IgD-negative memory B cell (primary cell): ENCODE results near the gene RAX2. TPM values are rescaled to one million over a fixed set of nuclear protein-coding genes. Genes with fewer than 3 reads are reported as not detected.
"Not testable (repeated sequence)": the region's sequence is repeated elsewhere in the genome, so short reads cannot be mapped to it uniquely, and the experiment has no call there.

Experiments
- H3K27ac Mint-ChIP-seq, 3 donors: one replicate each; pipeline ENCODE4 v1.8.0; 2020 to 2022; ENCODE audit warnings: mild to moderate bottlenecking in 3 of 3, mixed read lengths in 3 of 3, moderate library complexity in 1 of 3
- H3K27me3 Mint-ChIP-seq: one replicate; pipeline ENCODE4 v1.8.0; 2021; ENCODE audit warnings: mixed read lengths
- H3K36me3 Mint-ChIP-seq: one replicate; pipeline ENCODE4 v1.8.0; 2020; ENCODE audit warnings: mild to moderate bottlenecking, mixed read lengths
- H3K4me1 Mint-ChIP-seq, 3 donors: one replicate each; pipeline ENCODE4 v1.8.0; 2020 to 2022; ENCODE audit warnings: mixed read lengths in 3 of 3, mild to moderate bottlenecking in 1 of 3
- H3K4me3 Mint-ChIP-seq, 4 donors: one replicate each; pipeline ENCODE4 v1.8.0; 2020 to 2022; ENCODE audit warnings: mild to moderate bottlenecking in 4 of 4, mixed read lengths in 4 of 4, moderate library complexity in 3 of 4
- H3K9me3 Mint-ChIP-seq, 3 donors: one replicate each; pipeline ENCODE4 v1.8.0; 2020 to 2021; ENCODE audit warnings: mixed read lengths in 3 of 3, mild to moderate bottlenecking in 1 of 3
- polyA plus RNA-seq: library from polyadenylated mRNA; unstranded; fragments of 300-500 nt; fragmentation: Illumina TruSeq; gene quantifications from one replicate; pipeline ENCODE4 v1.2.3, GENCODE V29; 2021

RAX2 gene
- polyA plus RNA-seq, result not detected

DNA sequence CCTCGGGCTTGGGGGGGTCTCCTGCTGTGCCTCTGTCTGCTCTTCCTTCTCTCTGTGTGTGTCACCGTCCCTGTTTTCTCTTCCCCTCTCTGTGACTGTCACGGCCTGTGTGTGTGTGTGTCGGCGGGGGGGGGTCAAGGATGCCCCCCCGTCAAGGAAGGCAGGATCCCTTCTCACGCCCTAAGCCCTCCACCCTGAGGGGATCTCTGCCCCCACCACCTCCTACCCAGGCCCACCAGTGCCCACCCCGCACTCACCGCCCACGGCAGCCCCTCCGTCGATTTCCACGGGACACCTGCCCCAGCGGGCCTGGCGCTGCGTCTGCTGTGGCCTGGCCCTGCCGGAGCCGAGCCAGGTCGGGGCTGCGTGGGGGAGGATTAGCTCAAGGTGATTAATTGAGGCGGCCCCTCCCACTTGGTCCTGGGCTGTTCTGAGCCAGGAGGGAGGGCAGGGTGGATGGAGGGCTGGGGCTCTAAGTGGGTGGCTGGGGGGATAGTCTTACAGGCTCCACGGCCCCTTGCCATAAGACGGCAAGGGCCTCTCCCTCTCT, at the start of gene RAX2:
RAX2 (minus strand) TSS at position 323 of the 550 bp plus-strand sequence. CDS start 486 bp downstream, outside the sequence.
- H3K27me3 Mint-ChIP-seq, result no peaks in the 10 kb centered on the region
- peak within 1 kb of the TSS in 2 of 3 donors; percentile 64 to 65 for H3K27ac Mint-ChIP-seq
- peaks cover 0 to 5% (median 0%) of the 10 kb centered on the region in 3 donors for H3K4me1 Mint-ChIP-seq
- H3K9me3 Mint-ChIP-seq, result no peaks in the 10 kb centered on the region
- peaks cover 3% of the 10 kb centered on the region for H3K36me3 Mint-ChIP-seq
- H3K4me3 Mint-ChIP-seq, result peak within 1 kb of the TSS in 2 of 4 donors; percentile 46 to 47

DNA sequence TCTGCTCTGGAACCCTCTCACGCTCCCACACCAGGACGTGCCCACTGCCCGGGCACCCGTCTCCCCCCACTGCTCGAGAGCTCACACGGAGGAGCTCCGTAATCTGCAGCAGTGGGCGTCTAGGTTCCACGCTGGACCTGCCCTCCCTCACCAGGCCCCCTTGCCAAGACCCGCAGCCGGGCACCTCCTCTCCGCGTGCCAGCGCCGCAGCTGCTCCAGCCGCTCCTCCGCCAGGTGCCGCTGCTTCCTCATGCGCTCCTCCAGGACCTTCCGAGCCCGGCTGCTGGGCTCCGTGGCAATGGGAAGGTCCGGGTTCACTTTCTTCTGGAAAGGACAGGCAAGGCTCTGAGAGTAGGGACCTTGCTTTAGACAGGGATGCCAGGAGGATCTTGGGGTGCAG, 49.1 kb upstream of the RAX2 start:
- Mint-ChIP-seq H3K9me3 (no peaks in the 10 kb centered on the region), H3K4me3 (peak overlapping the region in 1 of 4 donors; percentile 43), H3K27ac (no peak overlapping the region), H3K27me3 (peaks cover 10% of the 10 kb centered on the region), H3K4me1 (peaks cover 0 to 9% (median 4%) of the 10 kb centered on the region in 3 donors), H3K36me3 (no peaks in the 10 kb centered on the region)

DNA sequence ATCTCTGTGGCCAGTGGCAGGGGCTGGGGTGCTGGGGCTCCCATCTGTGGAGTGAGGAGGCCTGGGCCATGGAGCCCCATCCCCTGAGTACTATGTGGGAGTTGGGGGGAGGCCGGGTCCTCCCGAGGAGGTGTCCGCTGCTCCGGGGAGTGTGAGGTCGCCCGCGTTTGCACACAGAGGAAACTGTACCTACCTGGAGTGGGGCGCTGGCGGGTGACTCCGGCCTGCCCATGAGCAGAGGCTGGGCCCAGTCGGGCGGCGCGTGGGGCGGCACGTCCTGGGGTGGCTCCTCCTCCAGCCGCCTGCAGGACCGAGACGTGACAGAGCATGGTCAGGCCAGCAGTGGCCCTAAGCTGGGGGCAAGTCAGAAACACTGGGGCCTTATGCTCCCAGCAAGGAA, 48.0 kb upstream of the RAX2 start:
- Mint-ChIP-seq H3K27me3 (peaks cover 7% of the 10 kb centered on the region), H3K4me1 (peaks cover 0 to 9% (median 4%) of the 10 kb centered on the region in 3 donors), H3K9me3 (no peaks in the 10 kb centered on the region), H3K4me3 (no peak overlapping the region), H3K36me3 (no peaks in the 10 kb centered on the region), H3K27ac (no peak overlapping the region)

DNA sequence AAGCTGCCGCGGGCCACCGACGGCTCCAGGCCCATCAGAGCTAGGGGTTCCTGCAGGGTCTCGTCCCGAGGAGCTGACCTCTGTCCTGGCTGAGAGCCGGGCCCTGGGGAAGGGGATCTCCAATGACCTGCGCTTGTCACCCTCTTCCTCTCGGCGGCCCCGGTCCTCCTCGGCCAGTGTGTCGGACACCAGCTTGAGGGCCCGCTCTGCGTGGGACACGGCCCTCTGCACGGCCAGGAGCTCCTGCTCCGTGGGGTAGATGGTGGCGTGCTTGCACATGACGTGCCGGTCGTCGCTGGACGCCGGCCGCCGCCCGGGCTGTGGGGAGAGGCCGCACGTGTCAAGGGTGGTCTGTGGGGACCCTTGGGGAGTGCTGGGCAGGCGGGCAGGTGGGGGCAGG, 46.9 kb upstream of the RAX2 start:
- peaks cover 0 to 15% (median 5%) of the 10 kb centered on the region in 3 donors for H3K4me1 Mint-ChIP-seq
- no peaks in the 10 kb centered on the region for H3K36me3 Mint-ChIP-seq
- no peak overlapping the region for H3K4me3 Mint-ChIP-seq
- peaks cover 7% of the 10 kb centered on the region for H3K27me3 Mint-ChIP-seq
- no peaks in the 10 kb centered on the region for H3K9me3 Mint-ChIP-seq
- H3K27ac Mint-ChIP-seq, result no peak overlapping the region

DNA sequence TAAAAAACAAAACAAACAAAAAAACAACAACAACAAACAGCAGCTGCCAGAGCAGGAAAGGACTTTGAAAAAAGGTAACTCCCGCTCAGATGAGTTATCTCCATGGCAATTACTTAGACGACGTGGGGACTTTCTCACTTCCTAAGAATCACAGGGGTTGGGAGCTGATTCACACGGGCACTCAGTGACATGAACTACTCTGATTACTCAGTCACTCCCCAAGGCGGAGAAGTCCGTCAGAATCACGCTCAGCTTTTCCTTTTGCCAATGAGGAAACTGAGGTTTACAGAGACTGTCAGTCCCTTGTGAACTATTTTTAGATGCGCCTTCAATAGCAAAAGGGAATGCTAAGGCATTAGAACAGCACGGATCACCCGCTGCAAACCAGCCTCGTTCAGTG, 46.4 kb upstream of the RAX2 start:
- Mint-ChIP-seq H3K4me1 (peaks cover 0 to 17% (median 6%) of the 10 kb centered on the region in 3 donors), H3K27me3 (peaks cover 5% of the 10 kb centered on the region), H3K9me3 (no peaks in the 10 kb centered on the region), H3K36me3 (no peaks in the 10 kb centered on the region), H3K4me3 (no peak overlapping the region), H3K27ac (no peak overlapping the region)

DNA sequence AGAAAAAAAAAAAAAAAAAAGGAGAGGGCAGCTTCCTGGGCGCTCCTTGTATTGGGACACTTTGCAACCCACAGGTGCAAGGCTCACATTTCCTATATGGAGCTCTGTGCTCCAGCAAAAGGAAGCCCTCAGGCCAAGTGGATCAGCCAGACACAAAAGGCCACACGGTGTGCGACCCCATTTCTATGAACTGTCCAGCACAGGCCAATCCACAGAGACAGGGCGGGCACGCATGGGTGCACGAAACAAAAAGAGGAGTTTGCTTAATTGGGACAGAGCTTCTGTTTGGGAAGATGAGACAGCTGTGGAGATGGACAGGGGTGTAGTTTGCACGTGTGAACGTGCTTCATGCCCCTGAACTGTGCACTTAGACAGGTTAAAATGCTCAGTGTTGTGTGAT, 45.7 kb upstream of the RAX2 start:
- H3K27ac Mint-ChIP-seq, result no peak overlapping the region
- no peaks in the 10 kb centered on the region for H3K36me3 Mint-ChIP-seq
- peaks cover 2% of the 10 kb centered on the region for H3K27me3 Mint-ChIP-seq
- H3K4me1 Mint-ChIP-seq, result peaks cover 0 to 21% (median 8%) of the 10 kb centered on the region in 3 donors
- H3K9me3 Mint-ChIP-seq, result no peaks in the 10 kb centered on the region
- H3K4me3 Mint-ChIP-seq, result peak overlapping the region in 1 of 4 donors; percentile 37

DNA sequence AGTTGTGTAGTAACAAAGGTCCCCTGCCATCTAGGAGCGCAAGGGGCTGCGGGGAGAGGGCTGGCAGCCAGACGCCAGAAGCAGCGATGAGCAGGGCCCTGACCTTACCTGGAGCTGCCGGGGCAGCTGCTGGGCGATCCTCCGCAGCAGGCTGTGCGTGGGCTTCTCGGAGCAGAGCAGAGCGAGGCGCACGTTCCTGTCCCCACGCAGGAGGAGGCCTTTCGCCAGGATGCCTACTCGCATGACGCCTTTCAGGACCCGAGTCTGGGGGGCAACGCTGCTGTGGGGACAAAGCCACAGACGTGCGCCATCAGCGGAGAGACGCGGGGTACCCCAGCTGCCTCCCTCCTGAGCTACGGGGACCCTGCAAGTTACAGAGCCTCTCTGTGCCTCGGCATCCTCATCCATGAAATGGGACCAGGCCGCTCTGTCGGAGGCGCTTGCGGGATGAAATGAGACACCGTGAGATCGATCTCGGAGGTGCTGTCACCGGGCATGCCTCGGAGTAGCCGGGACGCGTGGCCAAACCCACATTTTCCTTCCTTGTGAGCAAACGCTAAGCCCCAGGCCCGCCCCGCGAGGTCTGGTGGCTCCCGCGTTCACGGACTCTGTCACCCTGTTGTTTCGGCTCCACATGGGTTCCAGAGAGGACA, 44.7 kb upstream of the RAX2 start:
- H3K4me1 Mint-ChIP-seq, result peaks cover 6 to 25% (median 15%) of the 10 kb centered on the region in 3 donors
- no peaks in the 10 kb centered on the region for H3K36me3 Mint-ChIP-seq
- H3K27me3 Mint-ChIP-seq, result peaks cover 2% of the 10 kb centered on the region
- no peaks in the 10 kb centered on the region for H3K9me3 Mint-ChIP-seq
- no peak overlapping the region for H3K4me3 Mint-ChIP-seq
- H3K27ac Mint-ChIP-seq, result no peak overlapping the region

DNA sequence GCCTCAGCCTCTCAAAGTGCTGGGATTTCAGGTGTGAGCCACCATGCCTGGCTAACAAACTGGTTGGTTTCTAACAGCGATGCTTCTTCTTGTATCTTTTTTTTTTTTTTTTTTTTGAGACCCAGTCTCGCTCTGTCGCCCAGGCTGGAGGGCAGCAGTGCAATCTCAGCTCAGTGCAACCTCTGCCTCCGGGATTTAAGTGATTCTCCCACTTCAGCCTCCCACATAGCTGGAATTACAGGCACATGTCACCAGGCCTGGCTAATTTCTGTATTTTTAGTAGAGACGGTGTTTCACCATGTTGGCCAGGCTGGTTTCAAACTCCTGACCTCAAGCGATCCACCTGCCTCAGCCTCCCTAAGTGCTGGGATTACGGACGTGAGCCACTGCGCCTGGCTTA, 44.1 kb upstream of the RAX2 start:
- H3K4me1 Mint-ChIP-seq, result peaks cover 6 to 26% (median 15%) of the 10 kb centered on the region in 3 donors
- not testable (repeated sequence) for H3K27me3 Mint-ChIP-seq, H3K4me3 Mint-ChIP-seq, H3K27ac Mint-ChIP-seq, H3K36me3 Mint-ChIP-seq, H3K9me3 Mint-ChIP-seq

DNA sequence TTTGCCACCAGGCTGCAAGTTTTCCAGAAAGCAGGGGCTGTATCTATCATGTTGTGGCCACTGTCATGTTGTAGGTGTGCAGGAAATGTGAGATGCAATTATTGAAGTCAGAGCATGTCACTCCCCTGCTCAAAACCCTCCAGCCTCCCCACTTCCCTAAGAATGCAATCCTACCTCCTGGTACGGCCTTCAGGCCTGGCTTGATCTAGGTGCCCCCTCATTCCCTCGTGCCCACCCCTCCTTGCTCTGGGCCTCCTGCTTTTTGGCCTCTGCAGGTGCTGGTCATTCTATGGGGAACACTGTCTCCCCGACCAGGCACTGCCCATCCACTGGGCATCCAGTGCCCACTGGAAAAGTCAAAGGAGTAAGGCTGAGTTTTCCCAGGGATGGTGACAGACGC, 42.6 kb upstream of the RAX2 start:
- Mint-ChIP-seq H3K36me3 (no peaks in the 10 kb centered on the region), H3K4me1 (peaks cover 6 to 35% (median 20%) of the 10 kb centered on the region in 3 donors), H3K4me3 (peak overlapping the region in 1 of 4 donors; percentile 70), H3K27ac (peak overlapping the region in 2 of 3 donors; percentile 71 to 81), H3K9me3 (no peaks in the 10 kb centered on the region), H3K27me3 (peaks cover 2% of the 10 kb centered on the region)

DNA sequence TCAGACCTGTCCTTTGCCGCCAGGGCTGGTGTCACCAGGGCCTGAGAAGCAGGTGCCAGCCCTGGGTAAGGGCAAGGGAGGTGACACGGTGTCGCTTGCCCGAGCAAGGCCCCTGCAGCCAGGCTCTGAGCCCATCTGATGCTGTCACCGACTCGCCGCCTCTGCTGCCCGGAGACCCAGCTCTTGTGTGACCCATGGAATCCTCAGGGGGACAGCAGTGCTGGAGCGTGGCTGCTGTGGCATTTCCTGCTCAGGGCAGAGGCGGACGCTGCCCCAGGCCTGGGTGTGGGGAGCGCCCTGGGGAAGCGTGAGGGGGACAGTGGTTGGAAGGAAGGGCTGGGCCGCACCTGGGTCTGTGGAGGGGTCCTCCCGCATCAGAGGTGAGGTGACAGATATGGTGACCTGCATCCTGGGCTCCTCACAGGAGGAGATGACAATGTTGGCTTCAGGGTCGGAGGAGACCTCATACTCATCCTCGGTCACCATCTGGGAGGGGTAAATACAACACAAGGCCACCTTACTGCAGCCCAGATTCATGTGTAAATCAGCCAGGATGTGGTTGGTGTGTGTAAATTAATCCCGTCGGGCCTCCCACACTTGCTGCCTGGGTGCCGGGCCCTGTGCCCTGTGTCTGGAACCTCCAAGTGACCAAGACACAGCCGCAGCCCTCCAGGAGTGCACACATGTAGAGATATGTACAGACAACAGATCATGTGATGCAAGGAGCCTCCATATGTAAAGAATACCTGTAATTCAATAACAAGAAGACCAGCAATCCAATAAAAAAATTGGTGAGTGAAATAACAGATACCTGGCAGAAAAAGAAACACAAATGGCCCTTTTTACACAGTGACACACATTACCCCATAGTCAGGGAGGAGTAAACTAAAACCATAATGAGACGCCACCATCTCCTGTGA, 41.7 kb upstream of the RAX2 start:
- peak overlapping the region in 3 of 4 donors; percentile 17 to 63 (median 60) for H3K4me3 Mint-ChIP-seq
- H3K36me3 Mint-ChIP-seq, result no peaks in the 10 kb centered on the region
- peaks cover 6 to 38% (median 20%) of the 10 kb centered on the region in 3 donors for H3K4me1 Mint-ChIP-seq
- H3K9me3 Mint-ChIP-seq, result no peaks in the 10 kb centered on the region
- H3K27me3 Mint-ChIP-seq, result peaks cover 2% of the 10 kb centered on the region
- H3K27ac Mint-ChIP-seq, result peak overlapping the region; percentile 39 to 81 (median 71)

DNA sequence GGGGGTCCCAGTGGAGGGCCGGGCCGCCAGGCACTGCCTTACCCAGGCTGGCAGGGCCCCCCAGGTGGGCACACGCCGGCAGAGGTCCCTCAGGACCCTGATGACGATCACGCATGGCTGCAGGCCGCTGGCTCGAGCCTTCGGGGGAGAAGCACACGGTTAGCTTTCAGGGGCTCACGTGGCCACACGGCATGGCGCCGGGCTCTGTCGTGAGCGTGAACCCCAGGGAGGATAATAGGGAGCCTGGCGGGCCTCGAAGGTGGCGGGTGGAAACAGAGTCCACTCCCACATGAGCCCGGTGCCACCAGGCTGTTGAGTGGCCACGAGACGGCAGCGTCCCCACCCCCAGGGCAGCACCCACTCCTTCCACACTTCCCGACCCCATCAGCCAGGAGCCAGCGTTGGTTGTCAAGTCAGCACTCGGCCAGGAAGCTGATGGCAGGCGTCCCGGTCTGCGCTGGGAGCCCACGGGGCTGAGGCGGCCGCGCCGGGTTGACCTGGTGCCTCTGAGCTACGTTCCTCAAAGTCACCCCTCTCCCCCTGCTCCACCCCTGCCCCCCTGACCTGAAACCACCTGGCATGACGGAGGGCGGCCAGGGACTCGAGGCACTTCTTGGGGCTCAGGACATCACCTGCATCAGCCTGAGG, 38.8 kb upstream of the RAX2 start:
- Mint-ChIP-seq H3K4me3 (peak overlapping the region; percentile 30 to 88 (median 81)), H3K36me3 (no peaks in the 10 kb centered on the region), H3K27me3 (peaks cover 4% of the 10 kb centered on the region), H3K4me1 (peaks cover 6 to 46% (median 29%) of the 10 kb centered on the region in 3 donors), H3K9me3 (no peaks in the 10 kb centered on the region), H3K27ac (peak overlapping the region; percentile 88 to 93 (median 92))

DNA sequence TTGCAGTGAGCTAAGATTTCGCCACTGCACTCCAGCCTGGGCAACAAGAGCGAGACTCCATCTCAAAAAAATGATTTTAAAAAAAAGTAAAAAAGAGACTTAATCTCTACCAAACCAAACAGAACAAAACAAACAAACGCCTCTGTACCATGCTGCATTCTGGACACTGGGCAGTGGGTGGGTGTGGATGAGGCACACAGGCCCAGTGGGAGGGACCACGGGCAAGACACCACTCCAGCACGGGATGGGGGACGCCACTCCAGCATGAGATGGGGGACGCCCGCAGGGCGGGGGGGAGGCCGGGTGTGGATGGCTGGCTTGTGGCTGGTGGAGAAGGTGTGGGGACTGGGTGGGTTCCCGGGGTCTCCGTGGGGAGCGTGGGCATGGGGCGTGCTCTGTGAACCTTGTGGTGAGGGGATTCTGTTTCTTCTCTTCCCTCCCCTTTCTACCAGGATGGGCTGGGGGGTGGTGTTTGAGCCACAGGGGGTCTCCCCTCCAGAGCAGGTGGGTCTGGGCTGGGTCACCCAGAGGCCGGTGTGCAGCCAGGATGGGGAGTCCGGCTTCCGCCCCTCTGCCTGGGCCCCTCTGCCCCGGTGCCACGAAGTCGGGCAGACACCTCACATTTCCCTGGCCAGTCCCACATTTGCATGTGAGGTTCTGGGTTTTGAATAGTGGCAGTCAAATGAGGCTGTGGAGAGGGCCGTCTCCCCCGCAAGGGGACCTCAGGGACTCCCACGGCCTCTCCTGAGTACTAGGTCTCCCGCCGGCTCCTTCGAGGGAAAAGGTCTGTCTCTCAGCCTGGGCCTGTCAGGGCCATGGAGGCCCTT, 38.1 kb upstream of the RAX2 start:
- Mint-ChIP-seq H3K9me3 (no peaks in the 10 kb centered on the region), H3K4me1 (peaks cover 6 to 46% (median 29%) of the 10 kb centered on the region in 3 donors), H3K27me3 (peaks cover 5% of the 10 kb centered on the region), H3K4me3 (peak overlapping the region in 3 of 4 donors; percentile 76 to 88 (median 86)), H3K36me3 (no peaks in the 10 kb centered on the region), H3K27ac (peak overlapping the region in 2 of 3 donors; percentile 92 to 93)

DNA sequence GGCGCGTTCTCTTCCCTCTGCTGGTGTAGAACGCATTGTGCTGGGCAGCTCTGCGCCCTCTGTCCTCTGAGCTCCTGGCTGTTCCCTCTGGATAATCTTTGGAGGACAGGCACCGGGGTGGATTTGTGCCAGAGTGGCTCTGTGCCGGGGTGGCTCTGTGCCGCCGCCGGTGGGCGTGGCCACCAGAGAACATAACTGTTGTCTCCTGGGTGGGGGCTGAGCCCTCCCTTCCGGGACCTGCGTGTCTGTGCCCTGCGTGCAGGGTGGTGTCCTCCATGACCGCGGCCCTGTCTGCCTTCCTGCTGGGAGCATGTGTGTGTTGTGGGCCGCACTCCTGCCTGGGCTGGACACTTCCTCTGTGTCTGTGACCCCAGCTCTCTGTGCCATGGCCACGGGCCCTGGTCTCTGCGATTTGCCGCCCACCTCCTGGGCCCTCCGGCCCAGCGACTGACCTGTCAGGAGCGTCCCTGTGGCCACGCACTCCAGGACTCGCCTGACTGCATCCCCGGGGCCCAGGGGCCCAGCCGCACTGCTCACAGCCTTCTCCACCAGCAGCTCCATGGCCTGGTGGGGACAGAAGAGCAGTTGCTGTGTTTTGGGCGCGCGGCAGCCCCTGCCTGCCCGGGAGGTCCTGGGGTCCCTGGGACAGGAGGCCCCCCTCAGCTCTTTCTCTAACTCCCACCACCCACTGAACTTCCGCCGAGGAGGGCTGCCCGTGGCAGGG, 36.6 kb upstream of the RAX2 start:
- peaks cover 8% of the 10 kb centered on the region for H3K27me3 Mint-ChIP-seq
- peaks cover 6 to 41% (median 29%) of the 10 kb centered on the region in 3 donors for H3K4me1 Mint-ChIP-seq
- H3K27ac Mint-ChIP-seq, result peak overlapping the region in 1 of 3 donors; percentile 6
- H3K36me3 Mint-ChIP-seq, result no peaks in the 10 kb centered on the region
- H3K9me3 Mint-ChIP-seq, result no peaks in the 10 kb centered on the region
- H3K4me3 Mint-ChIP-seq, result peak overlapping the region in 2 of 4 donors; percentile 31 to 46
